GM03348 (cell line): ENCODE data around the gene FSD1L.

Experiments used
- DNase-seq: peaks from one replicate; pipeline ENCODE4 v3.0.0; 2012; ENCODE audit warnings: low spot score

FSD1L gene

GRCh38 chr9:105435453-105435852 lies 12.4 kb upstream of the FSD1L start:
- no peak for DNase-seq

- no peak for DNase-seq
Observed at GRCh38 chr9:105436783-105437182, 11.1 kb upstream of the FSD1L start.

- no peak for DNase-seq
Observed at GRCh38 chr9:105437704-105438103, 10.1 kb upstream of the FSD1L start.

- DNase-seq = peak; percentile 50
Observed at GRCh38 chr9:105438141-105438806, 9.6 kb upstream of the FSD1L start.

GRCh38 chr9:105439428-105439827 lies 8.4 kb upstream of the FSD1L start:
- DNase-seq = peak; percentile 37

- DNase-seq = no peak
Observed at GRCh38 chr9:105441616-105442160, 6.1 kb upstream of the FSD1L start.

GRCh38 chr9:105443121-105443520 lies 4.7 kb upstream of the FSD1L start:
- DNase-seq = no peak

- DNase-seq = no peak
Observed at GRCh38 chr9:105444130-105444529, 3.7 kb upstream of the FSD1L start.

GRCh38 chr9:105445203-105445881 lies 2.5 kb upstream of the FSD1L start:
- no peak for DNase-seq

GRCh38 chr9:105447386-105447813 lies 434 bp upstream of the FSD1L start:
- DNase-seq = peak; percentile 17

- DNase-seq = no peak
Observed at GRCh38 chr9:105449081-105449480, 1.2 kb downstream of the FSD1L start.

GRCh38 chr9:105452185-105452584 lies 4.4 kb downstream of the FSD1L start:
- no peak for DNase-seq

- no peak for DNase-seq
Observed at GRCh38 chr9:105455836-105456475, 8.1 kb downstream of the FSD1L start.

GRCh38 chr9:105457560-105458294 lies 9.9 kb downstream of the FSD1L start:
- DNase-seq = no peak

GRCh38 chr9:105458404-105458803 lies 10.6 kb downstream of the FSD1L start:
- DNase-seq = no peak

GRCh38 chr9:105459336-105459735 lies 11.5 kb downstream of the FSD1L start:
- no peak for DNase-seq

- no peak for DNase-seq
Observed at GRCh38 chr9:105466898-105467455, 19.1 kb downstream of the FSD1L start.

GRCh38 chr9:105468875-105469274 lies 21.0 kb downstream of the FSD1L start:
- DNase-seq = no peak

GRCh38 chr9:105473221-105473620 lies 25.4 kb downstream of the FSD1L start:
- DNase-seq = no peak

- DNase-seq = peak; percentile 35
Observed at GRCh38 chr9:105475302-105475701, 27.5 kb downstream of the FSD1L start.

- peak; percentile 11 for DNase-seq
Observed at GRCh38 chr9:105479846-105480245, 32.0 kb downstream of the FSD1L start.

GRCh38 chr9:105483618-105484017 lies 35.8 kb downstream of the FSD1L start:
- no peak for DNase-seq
